Measurements from ENCODE around the gene PPM1N.

Gene PPM1N

DNA sequence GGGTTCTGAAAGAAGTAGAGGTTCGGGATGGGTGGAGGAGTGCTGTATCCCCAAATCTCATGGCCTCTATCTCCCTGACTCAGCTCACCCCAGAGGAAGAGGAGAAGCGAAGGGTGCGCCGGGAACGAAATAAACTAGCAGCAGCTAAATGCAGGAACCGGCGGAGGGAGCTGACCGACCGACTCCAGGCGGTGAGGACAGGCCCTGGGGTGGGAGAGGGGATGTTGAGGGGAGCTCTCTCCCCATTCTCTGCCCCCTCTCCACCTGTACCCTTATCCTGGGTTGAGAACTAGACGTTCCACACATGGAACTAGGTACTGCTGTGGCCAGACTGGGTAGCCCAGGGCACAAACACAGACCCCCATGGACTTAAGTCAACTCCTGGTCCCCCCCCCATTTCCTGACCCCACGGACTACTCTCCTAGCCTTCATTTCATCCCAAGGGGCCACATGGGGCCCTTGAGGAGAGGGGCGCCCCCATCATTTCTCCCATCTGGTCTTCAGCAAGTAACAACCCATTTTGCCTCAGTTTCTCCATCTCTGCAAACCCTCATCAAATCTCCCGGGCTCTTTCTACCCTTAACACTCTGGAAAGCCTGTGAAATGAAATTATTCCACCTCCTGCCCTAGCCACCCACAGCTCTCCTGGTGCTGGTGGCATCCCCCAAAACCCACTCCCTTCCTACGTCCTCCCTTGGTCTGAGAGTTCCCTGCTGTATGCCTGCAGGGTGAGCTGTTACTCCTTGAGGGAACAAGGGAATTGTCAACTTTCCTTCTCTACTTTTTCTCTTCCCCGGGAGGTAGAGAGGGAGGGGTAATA, 26.9 kb upstream of the PPM1N start:
- no peak for DNase-seq

GRCh38 chr19:45471931-45472562, 26.2 kb upstream of the PPM1N start:
- DNase-seq, result no peak

GRCh38 chr19:45472563-45473366, 25.5 kb upstream of the PPM1N start:
- no peak for DNase-seq

GRCh38 chr19:45473367-45473681, 24.9 kb upstream of the PPM1N start:
- DNase-seq, result no peak

DNA sequence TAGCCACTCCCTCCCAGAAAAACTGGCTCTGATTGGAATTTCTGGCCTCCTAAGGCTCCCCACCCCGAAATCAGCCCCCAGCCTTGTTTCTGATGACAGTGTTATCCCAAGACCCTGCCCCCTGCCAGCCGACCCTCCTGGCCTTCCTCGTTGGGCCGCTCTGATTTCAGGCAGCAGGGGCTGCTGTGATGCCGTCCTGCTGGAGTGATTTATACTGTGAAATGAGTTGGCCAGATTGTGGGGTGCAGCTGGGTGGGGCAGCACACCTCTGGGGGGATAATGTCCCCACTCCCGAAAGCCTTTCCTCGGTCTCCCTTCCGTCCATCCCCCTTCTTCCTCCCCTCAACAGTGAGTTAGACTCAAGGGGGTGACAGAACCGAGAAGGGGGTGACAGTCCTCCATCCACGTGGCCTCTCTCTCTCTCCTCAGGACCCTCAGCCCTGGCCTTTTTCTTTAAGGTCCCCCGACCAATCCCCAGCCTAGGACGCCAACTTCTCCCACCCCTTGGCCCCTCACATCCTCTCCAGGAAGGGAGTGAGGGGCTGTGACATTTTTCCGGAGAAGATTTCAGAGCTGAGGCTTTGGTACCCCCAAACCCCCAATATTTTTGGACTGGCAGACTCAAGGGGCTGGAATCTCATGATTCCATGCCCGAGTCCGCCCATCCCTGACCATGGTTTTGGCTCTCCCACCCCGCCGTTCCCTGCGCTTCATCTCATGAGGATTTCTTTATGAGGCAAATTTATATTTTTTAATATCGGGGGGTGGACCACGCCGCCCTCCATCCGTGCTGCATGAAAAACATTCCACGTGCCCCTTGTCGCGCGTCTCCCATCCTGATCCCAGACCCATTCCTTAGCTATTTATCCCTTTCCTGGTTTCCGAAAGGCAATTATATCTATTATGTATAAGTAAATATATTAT, 24.3 kb upstream of the PPM1N start:
- no peak for DNase-seq

- DNase-seq, result no peak
Measured at GRCh38 chr19:45474606-45475521, 23.4 kb upstream of the PPM1N start.

DNA sequence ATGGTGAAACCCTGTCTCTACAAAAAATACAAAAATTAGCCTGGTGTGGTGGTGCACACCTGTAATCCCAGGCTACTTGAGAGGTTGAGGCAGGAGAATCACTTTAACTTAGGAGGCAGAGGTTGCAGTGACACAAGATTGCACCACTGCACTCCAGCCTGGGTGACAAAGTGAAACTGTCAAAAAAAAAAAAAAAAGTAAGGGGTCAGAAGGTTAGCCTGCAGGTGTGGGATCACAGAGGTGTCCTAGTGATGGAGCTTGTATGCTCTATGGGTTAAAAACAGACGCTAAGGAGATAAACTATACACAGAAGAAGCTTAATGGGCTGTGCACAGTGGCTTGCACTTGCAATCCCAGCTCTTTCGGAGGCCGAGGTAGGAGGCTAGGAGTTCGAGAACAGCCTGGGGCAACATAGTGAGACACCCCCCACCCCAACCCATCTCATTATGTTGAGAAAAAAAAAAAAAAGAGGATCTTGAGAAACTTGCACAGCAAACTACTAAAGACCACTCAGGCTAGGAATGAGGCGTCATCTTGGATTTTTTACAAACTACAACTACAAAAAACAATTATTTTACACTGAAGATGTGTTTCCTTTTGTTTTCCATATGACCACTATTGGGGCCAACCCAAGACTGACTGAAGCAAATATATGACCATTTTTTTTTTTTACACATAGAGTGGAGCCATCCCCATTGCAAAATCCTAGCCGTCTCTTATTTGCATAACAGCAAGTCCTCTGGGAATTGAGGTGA, 22.5 kb upstream of the PPM1N start:
- DNase-seq, result no peak

GRCh38 chr19:45476304-45476703, 21.9 kb upstream of the PPM1N start:
- no peak for DNase-seq

- DNase-seq, result no peak
Measured at GRCh38 chr19:45477186-45477585, 21.1 kb upstream of the PPM1N start.

- DNase-seq, result peak; percentile 75
Measured at GRCh38 chr19:45477713-45478453, 20.4 kb upstream of the PPM1N start.

DNA sequence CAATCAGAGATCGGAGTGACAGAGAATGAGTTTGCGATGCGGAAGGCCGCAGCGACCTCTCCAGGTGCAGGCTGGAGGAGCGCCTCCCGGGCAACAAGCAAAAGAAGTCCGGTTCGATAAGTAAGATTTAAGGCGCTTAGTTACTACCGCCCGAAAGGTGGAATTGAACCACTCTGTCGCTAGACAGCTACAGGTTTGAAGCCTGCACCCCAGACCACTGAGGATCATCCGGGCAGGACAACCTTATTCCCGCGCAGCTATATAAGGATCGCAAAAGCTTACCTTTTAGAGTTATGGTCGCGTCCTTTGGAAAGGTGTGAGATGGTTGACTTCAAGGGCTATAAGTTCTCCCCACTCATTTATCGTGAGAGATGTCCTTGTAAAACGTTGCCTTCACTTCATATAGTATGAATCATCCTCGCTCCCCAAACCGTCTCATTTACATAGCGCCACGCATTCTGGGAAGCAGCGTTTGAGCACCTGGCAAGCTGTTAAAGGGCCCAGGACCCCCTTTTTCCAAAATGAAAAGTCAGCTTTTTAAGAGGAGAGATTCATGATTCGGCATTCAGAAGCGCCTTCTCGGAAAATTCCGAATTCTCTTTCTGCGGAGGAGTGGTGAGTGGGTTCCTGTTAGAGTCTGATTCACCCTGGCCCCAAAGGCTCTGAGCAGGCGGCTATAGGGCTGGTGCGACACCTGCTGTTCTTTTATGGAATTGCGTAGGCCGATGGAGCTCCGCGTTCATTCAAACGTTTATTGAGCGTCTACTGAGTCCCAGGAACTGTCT, 19.6 kb upstream of the PPM1N start:
- peak; percentile 87 for DNase-seq

DNA sequence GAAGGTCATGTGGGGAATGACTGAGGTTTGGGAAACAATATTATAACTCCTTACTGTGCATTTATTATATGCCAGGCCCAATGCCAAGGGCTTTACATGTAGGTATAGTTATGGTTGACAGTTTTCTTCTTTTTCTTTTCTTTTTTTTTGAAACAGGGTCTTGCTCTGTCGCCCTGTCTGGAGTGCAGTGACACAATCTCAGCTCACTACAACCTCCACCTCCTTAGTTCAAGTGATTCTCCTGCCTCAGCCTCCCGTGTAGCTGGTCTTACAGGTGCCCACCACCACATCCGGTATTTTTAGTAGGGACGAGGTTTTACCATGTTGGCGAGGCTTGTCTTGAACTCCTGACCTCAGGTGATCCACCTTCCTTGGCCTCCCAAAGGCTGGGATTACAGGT, 15.2 kb upstream of the PPM1N start:
- no peak for DNase-seq

- no peak for DNase-seq
Measured at GRCh38 chr19:45484273-45484945, 13.8 kb upstream of the PPM1N start.

DNA sequence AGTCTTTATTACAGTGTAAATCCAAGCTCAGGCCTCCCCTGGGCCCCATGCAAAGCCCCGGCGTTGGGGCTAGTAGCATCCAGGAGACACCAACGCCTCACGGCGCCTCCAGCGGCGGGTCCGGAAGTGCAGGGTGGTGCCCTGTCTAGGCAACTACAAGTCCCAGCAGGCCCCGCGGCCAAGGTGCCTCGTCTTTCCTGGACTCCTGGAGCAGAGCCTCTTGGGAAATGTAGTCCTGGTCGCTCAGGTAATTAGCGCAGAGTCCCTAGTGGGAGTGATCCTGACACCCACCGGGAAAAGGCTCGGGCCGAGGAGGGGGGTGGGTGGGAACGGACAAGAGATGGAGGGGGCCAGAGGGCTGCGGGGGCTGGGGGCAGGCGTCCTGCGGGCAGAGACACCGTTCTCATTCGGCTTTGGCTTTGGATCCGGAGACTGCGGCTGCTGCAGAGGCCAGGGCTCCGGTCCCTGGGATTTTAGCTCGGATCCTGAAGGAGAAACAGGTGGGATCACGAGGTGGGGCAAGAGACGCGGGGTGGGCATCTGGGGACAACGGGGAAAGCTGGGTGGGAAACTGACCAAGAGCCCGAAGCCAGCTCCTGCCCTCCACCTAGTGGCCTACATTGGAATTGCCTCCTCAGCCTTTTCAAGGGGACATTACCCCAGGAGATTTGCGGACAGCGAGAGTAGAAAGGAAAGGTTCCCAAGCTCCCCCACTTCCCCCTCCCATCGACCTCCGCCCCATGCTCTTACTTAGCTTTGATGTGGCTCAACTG, 12.8 kb upstream of the PPM1N start:
- DNase-seq, result peak; percentile 96

- DNase-seq, result no peak
Measured at GRCh38 chr19:45488708-45489107, 9.5 kb upstream of the PPM1N start.

GRCh38 chr19:45489216-45489855, 8.9 kb upstream of the PPM1N start:
- DNase-seq, result no peak

- DNase-seq, result no peak
Measured at GRCh38 chr19:45492137-45492626, 6.1 kb upstream of the PPM1N start.
